Measurements from ENCODE around the gene PLEKHA8. TPM values are rescaled to one million over a fixed set of nuclear protein-coding genes. Genes with fewer than 3 reads are reported as not detected.

The PLEKHA8 gene
- total RNA-seq, 1 experiment from 2014 or later: 38.1 TPM

DNA sequence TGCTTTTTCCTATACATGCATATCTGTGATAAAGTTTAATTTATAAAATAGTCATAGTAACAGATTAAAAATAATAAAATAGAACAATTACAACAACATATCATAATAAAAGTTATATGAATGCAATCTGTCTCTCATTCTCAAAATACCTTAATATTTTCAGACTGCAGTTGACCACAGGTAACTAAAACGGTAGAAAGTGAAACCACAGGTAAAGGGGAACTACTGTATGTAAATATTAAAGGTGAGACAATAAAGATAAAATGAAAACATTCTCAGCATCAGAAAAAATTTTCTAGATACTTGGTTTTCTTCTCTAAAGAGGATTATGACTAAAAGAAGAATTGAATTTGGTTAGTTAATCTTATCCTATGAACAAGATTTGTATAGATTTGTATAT, 7.7 kb upstream of the PLEKHA8 start:
- H3K36me3 Mint-ChIP-seq: peaks cover 32% of the 10 kb centered on the region
- H3K27me3 Mint-ChIP-seq (ENCODE audit: low read depth): no peaks in the 10 kb centered on the region
- H3K4me1 Mint-ChIP-seq: peaks cover 22% of the 10 kb centered on the region
- no peak overlapping the region for H3K4me3 Mint-ChIP-seq
- TF ChIP-seq ZNF671 (CRISPR knock-in tag; IDR thresholded peaks at IDR 0.05): no peak
- TF ChIP-seq HMGXB4 (CRISPR knock-in tag; IDR thresholded peaks at IDR 0.05): no peak
- TF ChIP-seq IRF2 (CRISPR knock-in tag; IDR thresholded peaks at IDR 0.05; ENCODE audit: borderline replicate concordance, low read depth): no peak
- TF ChIP-seq JAZF1 (CRISPR knock-in tag; IDR thresholded peaks at IDR 0.05): no peak
- TF ChIP-seq, protein P1, sequence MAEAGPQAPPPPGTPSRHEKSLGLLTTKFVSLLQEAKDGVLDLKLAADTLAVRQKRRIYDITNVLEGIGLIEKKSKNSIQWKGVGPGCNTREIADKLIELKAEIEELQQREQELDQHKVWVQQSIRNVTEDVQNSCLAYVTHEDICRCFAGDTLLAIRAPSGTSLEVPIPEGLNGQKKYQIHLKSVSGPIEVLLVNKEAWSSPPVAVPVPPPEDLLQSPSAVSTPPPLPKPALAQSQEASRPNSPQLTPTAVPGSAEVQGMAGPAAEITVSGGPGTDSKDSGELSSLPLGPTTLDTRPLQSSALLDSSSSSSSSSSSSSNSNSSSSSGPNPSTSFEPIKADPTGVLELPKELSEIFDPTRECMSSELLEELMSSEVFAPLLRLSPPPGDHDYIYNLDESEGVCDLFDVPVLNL (CRISPR knock-in tag; IDR thresholded peaks at IDR 0.05; ENCODE audit: borderline replicate concordance, low read depth): no peak
- no peak for TF ChIP-seq NFATC4 (CRISPR knock-in tag; IDR thresholded peaks at IDR 0.05)
- no peak for TF ChIP-seq PRRX2 (CRISPR knock-in tag; IDR thresholded peaks at IDR 0.05)
- TF ChIP-seq TCF7 (CRISPR knock-in tag; IDR thresholded peaks at IDR 0.05; ENCODE audit: low read depth): no peak
- TF ChIP-seq ZNF512 (CRISPR knock-in tag; IDR thresholded peaks at IDR 0.05; ENCODE audit: borderline replicate concordance): no peak
- no peak for TF ChIP-seq TEAD4 (CRISPR knock-in tag; IDR thresholded peaks at IDR 0.05)
- TF ChIP-seq RORB (CRISPR knock-in tag; IDR thresholded peaks at IDR 0.05): no peak
- no peak for TF ChIP-seq ZNF425 (CRISPR knock-in tag; conservative IDR thresholded peaks at IDR 0.05)
- TF ChIP-seq NR2C2 (CRISPR knock-in tag; IDR thresholded peaks at IDR 0.05): no peak
- TF ChIP-seq OVOL2 (CRISPR knock-in tag; IDR thresholded peaks at IDR 0.05; ENCODE audit: borderline replicate concordance): no peak
- TF ChIP-seq ELF4 (CRISPR knock-in tag; IDR thresholded peaks at IDR 0.05; ENCODE audit: low read depth): no peak
- TF ChIP-seq ZNF317 (CRISPR knock-in tag; IDR thresholded peaks at IDR 0.05; ENCODE audit: borderline replicate concordance, low read depth): no peak
- no peak for TF ChIP-seq RELA (CRISPR knock-in tag; IDR thresholded peaks at IDR 0.05; ENCODE audit: borderline replicate concordance)
- TF ChIP-seq STAT6 (CRISPR knock-in tag; conservative IDR thresholded peaks at IDR 0.05; ENCODE audit: low read depth): no peak
- ChIA-PET CTCF (no interaction called here), POLR2A (no interaction called here)
- DNase-seq (ENCODE audit: low spot score) (no peak), ATAC-seq (no peak)
- H3K27ac Mint-ChIP-seq: no peak overlapping the region
- H3K9me3 Mint-ChIP-seq: no peaks in the 10 kb centered on the region
